Measurements from ENCODE around the gene SYVN1. TPM values are rescaled to one million over a fixed set of nuclear protein-coding genes. Genes with fewer than 3 reads are reported as not detected.
"Not testable (repeated sequence)": the region's sequence is repeated elsewhere in the genome, so short reads cannot be mapped to it uniquely, and the experiment has no call there.

The SYVN1 gene
- total RNA-seq, 1 donor from 2014 or later = 50.4 TPM

DNA sequence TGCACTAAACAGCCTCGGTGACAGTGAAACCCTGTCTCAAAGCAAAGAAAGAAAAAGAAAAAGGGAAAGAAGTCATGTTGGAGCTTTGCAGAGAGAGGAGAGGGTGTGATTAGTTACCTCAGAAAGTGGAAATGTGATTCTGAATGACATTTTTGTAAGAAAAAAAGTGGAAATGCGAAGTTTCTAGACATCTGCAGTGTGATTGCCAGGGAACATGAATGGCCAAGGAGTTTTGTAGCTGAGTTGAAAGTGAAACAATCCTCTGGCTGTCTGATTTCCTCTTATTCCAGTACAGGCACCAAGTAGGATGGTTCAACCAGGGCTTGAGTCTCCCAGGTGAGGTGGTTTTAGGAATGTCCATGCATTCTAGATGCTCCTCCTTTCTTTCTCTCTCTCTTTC lies 17.8 kb upstream of the SYVN1 start:
- intact Hi-C loops (cut with micrococcal nuclease) = no loop called here

GRCh38 chr11:65151331-65151899 lies 17.1 kb upstream of the SYVN1 start:
- intact Hi-C loops (cut with micrococcal nuclease) = no loop called here

GRCh38 chr11:65150509-65151299 lies 16.4 kb upstream of the SYVN1 start:
- intact Hi-C loops (cut with micrococcal nuclease) = no loop called here

DNA sequence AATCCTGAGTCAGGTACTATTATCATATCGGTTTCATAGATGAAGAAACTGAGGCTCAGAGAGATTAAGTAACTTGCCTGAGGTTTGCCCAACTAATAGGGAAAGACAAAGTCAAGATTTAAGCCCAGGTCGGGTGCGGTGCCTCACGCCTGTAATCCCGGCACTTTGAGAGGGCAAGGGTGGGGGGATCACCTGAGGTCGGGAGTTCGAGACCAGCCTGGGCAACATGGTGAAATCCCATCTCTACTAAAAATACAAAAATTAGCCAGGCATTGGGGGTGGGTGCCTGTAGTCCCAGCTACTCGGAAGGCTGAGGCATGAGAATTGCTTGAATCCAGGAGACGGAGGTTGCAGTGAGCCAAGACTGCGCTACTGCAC lies 15.8 kb upstream of the SYVN1 start:
- intact Hi-C loops (cut with micrococcal nuclease) = not testable (repeated sequence)

DNA sequence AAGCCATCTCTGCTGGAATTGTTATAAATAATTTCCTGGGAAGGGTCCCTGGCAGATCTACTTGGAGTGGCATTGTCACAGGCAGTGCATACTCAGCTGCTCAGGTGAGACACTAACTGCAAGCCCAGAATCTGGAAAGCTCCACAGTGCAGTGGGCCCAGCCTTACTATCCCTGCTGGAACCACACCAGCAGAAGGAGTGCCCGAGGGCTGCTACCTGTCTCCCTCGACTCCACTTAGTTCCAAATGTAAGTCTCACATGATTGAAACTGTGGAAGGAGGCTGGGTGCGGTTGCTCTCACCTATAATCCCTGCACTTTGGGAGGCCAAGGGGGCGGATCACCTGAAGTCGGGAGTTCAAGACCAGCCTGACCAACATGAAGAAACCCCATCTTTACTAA lies 14.3 kb upstream of the SYVN1 start:
- intact Hi-C loops (cut with micrococcal nuclease) = no loop called here

DNA sequence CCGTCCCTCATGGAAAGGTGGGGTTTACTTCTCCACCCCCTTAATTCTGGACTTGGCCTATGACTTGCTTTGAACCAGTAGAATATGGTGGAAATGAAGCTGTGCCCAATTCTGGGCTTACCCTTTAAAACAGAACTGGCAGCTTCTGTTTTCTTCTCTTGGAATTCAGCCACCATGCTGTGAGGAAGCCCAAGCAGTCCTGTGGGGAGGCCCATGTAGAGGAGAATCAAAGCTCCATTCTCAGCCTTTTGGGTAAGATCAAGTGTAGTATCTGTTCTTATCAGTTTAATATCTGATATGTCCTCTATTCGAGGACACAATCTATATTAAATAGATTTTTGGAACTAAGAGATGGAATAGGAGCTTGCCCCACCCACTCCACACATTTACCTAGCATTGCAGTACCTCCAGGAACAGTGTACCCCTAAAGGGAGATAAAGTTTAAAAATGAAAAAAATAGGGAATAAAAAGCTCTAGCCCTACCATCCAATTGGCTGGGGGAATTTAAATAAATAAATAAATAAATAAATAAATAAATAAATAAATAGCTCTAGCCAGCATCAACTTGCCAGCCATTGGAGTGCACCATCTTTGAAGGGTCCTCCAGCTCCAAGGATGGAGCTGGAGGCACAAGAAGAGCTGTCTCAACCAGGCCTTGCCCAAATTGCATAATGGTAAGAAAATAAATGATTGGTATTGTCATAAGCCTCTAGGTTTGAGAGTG lies 13.2 kb upstream of the SYVN1 start:
- intact Hi-C loops (cut with micrococcal nuclease) = no loop called here

- intact Hi-C loops (cut with micrococcal nuclease) = no loop called here
These were observed 7.7 kb upstream of the SYVN1 start for GRCh38 chr11:65141896-65142494.

DNA sequence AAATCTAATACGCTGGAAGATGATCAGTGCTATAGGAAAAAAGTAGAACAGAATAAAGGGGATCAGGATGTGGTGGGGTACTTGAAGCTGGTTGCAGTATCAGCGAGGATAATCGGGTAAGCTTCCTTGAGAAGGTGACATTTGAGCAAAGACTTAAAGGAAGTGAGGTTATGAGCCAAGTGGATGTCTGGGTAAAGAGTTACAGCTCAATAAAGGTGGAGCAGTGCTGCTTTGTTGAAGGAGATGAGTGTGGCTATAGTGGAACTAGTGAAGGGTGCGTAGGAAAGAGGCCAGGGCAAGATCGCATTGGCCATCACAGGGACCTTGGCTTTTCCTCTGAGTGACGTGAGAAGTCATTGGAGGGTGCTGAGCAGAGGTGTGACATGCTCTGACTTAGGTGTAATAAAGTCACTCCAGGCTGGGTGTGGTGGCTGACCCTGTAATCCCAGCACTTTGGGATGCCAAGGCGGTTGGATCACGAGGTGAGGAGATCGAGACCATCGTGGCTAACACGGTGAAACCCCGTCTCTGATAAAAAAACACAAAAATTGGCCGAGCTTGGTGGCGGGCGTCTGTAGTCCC lies 2.3 kb upstream of the SYVN1 start:
- intact Hi-C loops (cut with micrococcal nuclease) = no loop called here

- intact Hi-C loops (cut with micrococcal nuclease) = loop anchor here (1.0 kb wide), 1 partner anchor 46 kb away; the partner anchor contains the start of gene CAPN1
These were observed 1.4 kb upstream of the SYVN1 start for GRCh38 chr11:65135633-65136145.

GRCh38 chr11:65134952-65135632 lies 773 bp upstream of the SYVN1 start:
- intact Hi-C loops (cut with micrococcal nuclease) = loop anchor here (1.0 kb wide), 4 partner anchors 13 to 46 kb away; partner anchors contain the start of genes CAPN1, FAU, MRPL49 and VPS51

DNA sequence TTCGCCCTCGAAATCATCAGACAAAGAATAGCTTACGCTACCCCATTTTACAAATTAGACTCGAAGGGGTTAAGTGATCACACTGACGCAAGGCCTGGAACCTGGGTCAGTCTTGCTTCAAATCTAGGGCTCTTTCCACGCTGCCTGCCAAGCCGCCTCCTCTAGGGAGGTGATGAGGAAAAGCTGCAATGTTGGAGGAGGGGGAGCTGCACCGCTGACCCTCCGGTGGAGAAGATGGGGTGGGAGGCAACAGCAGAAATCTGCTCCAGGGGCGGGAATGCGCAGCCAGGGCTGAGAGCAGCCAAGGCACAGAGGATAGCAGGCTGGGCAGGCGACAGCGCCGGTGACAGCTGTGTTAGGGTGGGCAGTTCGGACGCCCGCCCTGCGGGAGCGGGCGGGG lies 595 bp downstream of the SYVN1 start:
- intact Hi-C loops (cut with micrococcal nuclease) = loop anchor here (1.0 kb wide), 3 partner anchors 11 to 37 kb away; partner anchors contain the start of genes FAU, MRPL49 and VPS51

- intact Hi-C loops (cut with micrococcal nuclease) = no loop called here
These were observed 1.2 kb downstream of the SYVN1 start for GRCh38 chr11:65132988-65133700.

DNA sequence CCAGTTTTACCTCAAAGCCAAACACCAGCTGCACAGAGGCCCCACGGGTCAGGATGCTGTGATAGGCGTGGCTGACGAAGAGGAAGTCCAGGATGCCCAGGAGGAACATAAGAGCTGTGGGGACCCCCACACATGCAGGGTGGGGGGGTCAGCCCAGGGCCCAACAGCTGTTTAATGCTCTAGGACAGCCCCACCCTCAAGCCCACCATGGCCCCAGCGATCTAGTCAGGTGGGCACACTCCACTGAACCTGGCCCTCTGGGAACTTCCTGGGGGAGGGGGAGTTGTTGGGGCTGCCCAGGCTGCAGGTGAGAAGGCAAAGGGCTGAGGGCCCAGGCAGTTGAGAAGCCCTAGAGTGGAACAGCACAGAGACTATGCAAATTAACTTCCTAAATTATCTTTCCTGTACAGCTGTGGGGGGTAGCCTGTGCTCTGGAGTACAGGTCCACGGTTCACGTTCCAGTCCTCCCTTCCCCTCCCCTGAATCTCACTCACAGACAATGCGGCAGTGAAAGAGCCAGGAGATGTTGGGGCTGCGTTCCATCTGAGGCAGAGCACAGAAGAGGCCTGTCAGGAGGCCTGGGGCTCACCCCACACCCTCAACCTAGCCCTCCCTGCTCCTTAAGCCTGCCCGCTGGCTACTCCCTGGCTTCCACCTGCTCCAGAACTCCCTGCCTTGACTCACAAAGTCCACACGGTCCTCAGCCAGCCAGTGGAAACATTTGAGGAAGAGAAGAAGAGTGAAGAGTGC lies 1.9 kb downstream of the SYVN1 start:
- intact Hi-C loops (cut with micrococcal nuclease) = no loop called here

DNA sequence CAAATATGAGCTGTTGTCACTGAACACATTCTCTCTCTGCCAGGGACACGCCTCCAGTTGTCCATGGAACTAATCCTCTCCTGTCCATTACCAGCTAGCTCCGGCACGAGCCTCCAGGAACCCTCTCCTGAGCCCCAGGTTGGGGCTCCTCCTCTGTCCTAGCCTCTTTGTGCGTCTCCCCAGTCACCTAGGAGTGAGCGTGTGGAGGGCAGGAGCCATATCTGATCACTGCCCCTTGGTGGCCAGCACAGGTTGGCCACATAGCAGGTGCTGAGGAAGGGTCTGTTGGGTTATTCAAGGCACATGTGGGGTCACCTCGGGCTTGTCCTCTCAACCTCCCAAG lies 2.5 kb downstream of the SYVN1 start:
- intact Hi-C loops (cut with micrococcal nuclease) = no loop called here

GRCh38 chr11:65131417-65131776 lies 2.9 kb downstream of the SYVN1 start:
- intact Hi-C loops (cut with micrococcal nuclease) = no loop called here

DNA sequence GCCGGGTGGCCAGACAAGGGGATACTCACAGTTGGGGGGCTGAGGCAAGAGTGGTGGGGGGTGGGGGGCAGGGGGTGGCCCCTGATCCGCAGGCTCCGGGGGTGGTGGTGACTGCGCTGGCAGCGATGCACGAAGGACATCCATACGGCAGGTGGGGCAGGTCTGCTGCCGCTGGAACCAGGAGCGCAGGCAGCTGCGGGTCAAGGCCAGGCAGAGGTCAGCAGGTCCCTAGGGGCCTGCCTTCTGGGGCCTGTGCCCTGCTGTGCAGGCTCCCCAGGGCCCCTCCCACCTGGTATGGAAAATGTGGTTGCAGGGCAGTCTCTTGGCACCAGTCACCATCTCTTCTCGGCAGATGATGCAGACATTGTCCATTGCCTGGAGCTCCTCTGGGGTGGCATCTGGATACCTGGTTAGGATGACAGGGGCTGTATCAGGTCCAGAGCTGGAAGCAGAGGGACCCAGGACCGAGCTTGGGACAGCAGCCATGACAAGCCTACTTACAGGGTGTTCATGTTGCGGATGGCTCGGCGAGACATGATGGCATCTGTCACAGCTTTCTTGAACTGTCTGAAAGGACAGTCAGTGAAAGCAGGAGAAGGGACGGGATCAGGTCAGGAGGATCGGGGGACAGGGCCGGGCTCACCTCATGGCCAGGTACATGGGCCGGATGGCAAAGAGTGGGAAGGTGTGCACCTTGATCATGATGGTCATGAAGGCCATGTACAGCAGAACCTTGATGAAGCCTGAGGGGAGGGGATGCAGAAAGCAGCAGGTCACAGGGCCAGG lies 3.5 kb downstream of the SYVN1 start:
- intact Hi-C loops (cut with micrococcal nuclease) = no loop called here

DNA sequence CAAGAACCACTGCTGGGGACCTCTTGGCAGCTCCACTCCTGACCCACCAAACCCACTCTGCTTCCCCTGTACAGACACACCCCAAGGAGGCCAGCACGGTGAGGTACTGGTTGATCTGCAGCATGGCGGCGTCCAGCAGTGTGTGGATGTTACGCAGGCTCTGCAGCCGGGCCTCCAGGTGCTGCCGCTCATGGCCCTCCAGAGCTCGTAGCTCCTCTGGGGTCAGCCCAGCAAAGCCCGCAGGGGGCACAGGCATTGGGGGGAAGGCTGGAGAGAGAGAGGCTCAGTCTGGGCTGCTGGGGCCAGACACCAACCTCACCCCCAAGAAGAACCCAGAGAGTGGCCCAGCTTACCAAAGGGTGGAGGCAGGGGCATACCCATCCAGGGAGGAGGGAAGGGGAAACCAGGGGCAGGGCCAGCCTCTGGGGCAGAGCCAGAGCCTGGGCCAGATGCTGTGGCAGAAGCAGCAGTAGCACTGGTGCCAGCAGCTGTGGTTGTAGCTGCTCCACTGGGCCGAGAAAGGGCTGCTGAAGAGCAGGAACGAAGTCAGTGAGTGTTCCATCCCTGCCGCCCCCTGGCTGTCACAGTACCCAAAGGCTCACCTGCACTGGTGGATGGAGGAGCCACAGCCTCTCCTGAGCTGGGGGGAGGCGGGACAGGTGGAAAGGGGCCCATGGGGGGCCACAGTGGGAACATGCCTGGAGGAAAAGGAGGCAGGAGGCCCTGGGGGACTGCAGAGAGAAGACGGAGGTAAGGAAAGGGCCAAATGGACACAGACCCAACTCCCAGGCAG lies 4.5 kb downstream of the SYVN1 start:
- intact Hi-C loops (cut with micrococcal nuclease) = no loop called here

Data from T-helper 2 cell treated with Interferon-gamma antibody and Interleukin-4, amounts not matched to agents 100 ng/mL and 5 ng/mL, for 36 hours (primary cell).